ENCODE measurements around the gene TUBGCP3.

GRCh38 chr13:112464720-112465119, 123.2 kb downstream of the TUBGCP3 start:
- TF ChIP-seq, protein P1, sequence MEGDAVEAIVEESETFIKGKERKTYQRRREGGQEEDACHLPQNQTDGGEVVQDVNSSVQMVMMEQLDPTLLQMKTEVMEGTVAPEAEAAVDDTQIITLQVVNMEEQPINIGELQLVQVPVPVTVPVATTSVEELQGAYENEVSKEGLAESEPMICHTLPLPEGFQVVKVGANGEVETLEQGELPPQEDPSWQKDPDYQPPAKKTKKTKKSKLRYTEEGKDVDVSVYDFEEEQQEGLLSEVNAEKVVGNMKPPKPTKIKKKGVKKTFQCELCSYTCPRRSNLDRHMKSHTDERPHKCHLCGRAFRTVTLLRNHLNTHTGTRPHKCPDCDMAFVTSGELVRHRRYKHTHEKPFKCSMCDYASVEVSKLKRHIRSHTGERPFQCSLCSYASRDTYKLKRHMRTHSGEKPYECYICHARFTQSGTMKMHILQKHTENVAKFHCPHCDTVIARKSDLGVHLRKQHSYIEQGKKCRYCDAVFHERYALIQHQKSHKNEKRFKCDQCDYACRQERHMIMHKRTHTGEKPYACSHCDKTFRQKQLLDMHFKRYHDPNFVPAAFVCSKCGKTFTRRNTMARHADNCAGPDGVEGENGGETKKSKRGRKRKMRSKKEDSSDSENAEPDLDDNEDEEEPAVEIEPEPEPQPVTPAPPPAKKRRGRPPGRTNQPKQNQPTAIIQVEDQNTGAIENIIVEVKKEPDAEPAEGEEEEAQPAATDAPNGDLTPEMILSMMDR (IDR thresholded peaks at IDR 0.05), result no peak
- no peak for TF ChIP-seq POLR2A (IDR thresholded peaks at IDR 0.05)

Measured in uterus (tissue), 2 donors.